DMS53 treated with DMSO at 0.1 percent for 48 hours (cell line): ENCODE data around the gene TTLL5.
"Not testable (repeated sequence)": the region's sequence is repeated elsewhere in the genome, so short reads cannot be mapped to it uniquely, and the experiment has no call there.

ENCODE experiments used
- DNase-seq: peaks from one replicate; lab custom pipeline; 2025; ENCODE audit not compliant: unreplicated experiment; lab: John Stamatoyannopoulos, UW

The TTLL5 gene

DNA sequence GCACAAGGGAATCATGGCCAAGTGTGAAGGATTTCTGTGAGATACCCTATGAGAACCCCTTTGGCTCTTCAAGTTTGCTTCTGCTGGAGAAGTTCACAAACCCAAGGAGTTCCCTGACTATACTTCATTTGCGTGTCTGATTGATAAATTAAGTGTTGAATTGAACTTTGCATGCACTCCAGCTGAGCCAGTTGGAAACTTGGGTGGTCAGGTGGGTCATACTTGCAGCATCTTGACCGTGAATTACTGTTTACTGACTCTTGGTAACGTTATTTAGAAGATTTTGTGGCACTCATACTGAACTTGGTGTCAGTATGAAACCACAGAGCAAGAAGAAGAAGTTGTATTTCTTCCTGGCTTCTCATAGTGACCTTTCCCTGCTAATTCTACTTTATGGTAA, 243.3 kb downstream of the TTLL5 start:
- no peak for DNase-seq

DNA sequence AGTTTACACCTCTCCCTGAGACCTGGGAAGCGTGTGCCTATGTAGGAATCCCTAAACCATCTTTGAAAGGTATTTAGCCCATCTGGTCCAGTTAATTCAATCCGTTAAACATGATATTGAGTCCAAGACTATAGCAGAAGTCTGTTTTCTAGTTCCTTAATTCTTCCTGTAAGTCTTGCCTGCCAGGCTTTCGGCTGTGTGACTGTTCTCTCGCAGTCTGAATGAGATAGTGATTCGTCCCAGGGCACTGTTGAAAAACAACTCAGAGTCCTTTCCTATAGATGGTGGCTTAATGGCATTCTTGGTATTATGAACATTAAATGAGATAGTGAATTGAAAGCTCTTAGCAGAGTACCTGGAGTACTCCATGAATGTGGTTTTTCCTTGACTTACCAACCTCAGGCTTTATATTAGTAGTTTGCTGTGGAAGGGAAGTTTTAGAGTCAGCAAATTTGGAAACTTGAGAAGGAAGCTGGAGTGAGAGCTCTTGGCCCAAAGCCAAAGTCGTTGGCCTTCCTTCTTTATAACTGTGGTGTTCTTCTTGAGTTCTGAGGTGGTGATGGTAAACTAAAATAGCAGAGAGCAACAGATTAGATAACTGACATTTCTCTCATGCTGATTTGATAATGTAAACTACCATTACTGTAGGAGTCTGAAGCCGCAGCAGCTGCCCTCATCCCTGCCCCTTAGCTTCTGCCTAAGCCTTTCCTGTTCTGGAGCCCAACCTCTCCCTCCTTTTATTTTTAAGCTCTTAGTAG, 244.3 kb downstream of the TTLL5 start:
- no peak for DNase-seq

- DNase-seq, result no peak
Observed at GRCh38 chr14:75906228-75906627, 245.2 kb downstream of the TTLL5 start.

- DNase-seq, result peak; percentile 3
Observed at GRCh38 chr14:75906680-75907280, 245.7 kb downstream of the TTLL5 start.

DNA sequence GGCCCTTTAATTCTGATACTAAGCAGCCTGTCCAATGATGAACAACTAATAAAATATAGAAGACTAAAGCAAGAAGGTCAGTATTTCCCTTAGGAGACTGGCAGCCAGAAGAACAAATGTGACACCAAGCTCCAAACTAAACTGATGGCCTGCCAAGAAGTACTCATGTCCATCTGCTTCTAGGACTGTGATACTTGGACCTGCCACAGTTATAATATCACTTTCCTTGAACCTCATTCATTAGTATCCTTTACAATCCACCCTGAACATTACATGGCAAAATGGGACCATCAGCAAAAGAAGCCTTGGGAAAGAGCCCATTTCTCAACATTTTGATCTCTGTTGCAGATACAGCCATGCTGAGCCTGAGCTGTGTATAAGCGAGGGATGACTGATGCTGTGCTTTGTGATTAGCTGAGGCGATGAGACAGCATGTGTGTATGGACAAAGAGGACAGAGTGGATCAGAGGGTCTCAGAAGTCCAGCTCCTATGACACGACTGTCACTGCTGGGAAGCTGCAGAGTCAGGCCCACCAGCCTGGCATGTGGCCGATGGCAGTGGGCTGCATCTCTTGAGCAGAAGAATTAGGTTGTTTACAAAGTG, 246.8 kb downstream of the TTLL5 start:
- DNase-seq, result no peak

DNA sequence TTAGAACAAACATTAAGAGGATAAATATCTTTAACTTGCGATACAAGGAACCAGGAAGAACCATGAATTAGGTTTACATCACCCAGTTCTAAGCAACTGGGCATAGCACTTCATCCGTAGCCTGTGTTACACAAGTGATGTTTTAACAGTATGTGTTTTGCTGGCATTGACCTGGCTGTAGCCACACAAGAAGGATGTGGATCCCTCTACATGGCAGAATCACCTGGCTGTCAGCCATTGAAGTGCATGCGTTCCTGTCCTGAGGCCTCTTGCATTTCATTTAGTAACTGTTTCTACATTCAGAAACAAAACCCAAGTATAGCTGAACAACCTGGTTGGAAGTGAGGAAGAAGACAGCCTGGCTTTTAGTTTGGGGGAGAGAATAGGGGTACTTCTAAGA, 248.6 kb downstream of the TTLL5 start:
- no peak for DNase-seq

- no peak for DNase-seq
Observed at GRCh38 chr14:75910048-75910447, 249.0 kb downstream of the TTLL5 start.

DNA sequence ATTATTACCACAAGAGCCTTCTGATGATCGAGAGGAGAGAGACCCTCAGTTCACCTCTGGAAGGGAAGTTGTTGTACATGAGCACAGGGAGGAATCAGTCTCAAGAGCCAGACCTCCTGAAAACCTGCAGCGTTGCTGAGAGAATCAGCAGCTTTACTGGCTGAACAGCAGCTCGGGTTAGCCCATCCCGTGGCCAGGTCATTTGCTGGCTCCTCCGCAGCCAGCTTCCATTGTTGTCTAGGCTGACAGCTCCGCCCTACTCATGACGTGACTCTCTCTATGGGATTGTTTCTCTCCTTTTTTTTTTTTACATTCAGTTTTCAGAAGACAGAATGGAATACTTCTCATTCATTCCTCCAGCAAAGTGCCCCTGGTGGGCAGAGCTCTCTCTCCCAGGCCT, 250.8 kb downstream of the TTLL5 start:
- DNase-seq, result no peak

DNA sequence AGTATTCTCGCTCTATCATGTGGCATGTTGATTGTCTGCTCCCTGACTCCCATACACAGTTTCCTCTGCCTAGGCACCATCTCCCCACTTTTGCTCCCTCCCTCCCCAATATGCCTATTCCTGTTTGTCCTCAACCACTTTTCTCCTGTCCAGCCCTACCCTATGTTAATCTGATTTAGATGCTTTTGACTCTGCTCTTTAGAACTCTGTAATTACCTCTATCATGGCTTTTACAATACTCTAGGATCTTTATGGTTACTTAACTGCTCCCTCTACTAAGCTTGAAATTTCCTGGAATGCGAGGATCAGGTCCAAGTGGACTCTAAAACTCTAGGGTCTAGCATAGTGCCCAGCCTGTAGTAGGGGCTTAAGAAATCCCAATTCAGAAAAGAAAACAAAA, 252.1 kb downstream of the TTLL5 start:
- no peak for DNase-seq

- no peak for DNase-seq
Observed at GRCh38 chr14:75915045-75915444, 254.0 kb downstream of the TTLL5 start.

- DNase-seq, result no peak
Observed at GRCh38 chr14:75917322-75917945, 256.4 kb downstream of the TTLL5 start.

DNA sequence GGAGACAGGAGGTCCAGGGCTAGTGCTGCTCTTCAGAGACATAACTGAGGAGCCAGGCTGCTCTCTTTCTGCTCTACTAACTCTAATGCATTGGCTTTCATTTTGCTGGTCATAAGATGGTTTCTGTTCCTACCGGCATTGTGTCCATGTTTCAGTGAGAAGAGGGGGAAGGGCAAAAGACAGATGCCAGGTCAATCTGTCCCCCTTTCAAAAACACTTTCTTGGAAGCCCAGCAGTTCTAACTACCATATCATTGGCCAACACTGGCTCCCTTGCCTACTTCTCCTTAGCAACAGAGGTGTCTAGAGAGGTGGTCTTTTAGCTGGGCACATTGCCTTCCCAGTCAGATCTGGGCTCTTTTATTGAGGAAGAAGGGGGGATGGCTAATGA, 256.9 kb downstream of the TTLL5 start:
- DNase-seq, result no peak

GRCh38 chr14:75920421-75920820, 259.4 kb downstream of the TTLL5 start:
- not testable (repeated sequence) for DNase-seq

DNA sequence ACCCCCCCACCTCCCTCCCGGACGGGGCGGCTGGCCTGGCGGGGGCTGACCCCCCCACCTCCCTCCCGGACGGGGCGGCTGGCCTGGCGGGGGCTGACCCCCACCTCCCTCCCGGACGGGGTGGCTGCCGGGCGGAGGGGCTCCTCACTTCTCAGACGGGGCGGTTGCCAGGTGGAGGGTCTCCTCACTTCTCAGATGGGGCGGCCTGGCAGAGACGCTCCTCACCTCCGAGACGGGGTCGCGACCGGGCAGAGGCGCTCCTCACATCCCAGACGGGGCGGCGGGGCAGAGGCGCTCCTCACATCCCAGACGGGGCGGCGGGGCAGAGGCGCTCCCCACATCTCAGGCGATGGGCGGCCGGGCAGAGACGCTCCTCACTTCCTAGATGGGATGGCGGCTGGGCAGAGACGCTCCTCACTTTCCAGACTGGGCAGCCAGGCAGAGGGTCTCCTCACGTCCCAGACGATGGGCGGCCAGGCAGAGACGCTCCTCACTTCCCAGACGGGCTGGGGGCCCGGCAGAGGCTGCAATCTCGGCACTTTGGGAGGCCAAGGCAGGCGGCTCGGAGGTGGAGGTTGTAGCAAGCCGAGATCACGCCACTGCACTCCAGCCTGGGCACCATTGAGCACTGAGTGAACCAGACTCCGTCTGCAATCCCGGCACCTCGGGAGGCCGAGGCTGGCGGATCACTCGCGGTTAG, 264.2 kb downstream of the TTLL5 start:
- not testable (repeated sequence) for DNase-seq

DNA sequence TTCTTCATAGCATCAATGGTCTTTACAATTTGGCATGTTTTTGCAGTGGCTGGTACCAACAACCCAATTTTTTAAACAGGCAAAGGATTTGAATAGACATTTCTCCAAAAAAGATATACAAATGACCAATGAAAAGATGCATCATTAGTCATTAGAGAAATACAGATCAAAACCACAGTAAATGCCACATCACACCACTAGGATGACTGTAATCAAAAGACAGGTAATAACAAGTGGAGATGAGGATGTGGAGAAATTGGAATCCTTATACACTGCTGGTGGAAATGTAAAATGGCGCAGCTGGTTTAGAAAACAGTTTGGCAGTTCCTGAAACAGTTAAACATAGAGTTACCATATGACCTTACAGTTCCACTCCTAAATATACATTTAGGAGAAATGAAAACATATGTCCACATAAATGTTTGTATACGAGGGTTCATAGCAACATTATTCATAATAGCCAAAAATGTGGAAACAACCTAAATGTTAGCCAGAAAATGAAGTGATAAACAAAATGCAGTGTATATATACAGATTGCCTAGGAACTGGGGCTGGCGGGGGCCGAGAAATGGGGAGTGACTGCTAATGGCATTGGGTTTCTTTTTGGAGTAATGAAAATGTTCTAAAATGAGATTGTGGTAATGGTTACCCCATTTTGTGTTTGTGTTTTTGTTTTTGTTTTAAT, 265.5 kb downstream of the TTLL5 start:
- DNase-seq, result no peak

DNA sequence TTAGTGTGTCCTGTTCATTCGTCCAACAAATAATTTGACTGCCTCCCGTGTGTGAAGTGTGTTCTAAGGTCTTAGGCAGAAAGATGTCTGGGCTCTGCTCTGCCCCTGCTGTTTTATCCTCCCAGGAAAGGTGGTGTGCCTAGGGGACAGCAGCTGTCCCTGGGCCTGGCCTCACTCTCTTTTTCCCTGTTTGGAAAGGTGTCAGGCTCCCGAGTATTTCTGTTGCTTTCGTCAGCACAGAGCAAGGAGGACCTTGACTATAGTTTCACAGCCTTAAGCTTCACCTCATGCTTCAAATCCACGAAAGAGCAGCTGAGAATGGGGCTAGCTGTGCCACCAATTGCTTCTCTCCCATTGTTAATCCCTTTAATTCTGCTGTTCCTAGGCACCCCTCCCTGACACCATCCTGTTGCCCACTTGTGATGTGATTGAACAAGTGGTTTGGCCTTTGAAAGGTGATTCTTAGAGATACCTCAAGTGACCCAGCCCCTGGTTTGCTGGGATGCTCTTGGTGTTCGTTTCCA, 266.6 kb downstream of the TTLL5 start:
- no peak for DNase-seq

GRCh38 chr14:75928690-75929181, 267.7 kb downstream of the TTLL5 start:
- no peak for DNase-seq

DNA sequence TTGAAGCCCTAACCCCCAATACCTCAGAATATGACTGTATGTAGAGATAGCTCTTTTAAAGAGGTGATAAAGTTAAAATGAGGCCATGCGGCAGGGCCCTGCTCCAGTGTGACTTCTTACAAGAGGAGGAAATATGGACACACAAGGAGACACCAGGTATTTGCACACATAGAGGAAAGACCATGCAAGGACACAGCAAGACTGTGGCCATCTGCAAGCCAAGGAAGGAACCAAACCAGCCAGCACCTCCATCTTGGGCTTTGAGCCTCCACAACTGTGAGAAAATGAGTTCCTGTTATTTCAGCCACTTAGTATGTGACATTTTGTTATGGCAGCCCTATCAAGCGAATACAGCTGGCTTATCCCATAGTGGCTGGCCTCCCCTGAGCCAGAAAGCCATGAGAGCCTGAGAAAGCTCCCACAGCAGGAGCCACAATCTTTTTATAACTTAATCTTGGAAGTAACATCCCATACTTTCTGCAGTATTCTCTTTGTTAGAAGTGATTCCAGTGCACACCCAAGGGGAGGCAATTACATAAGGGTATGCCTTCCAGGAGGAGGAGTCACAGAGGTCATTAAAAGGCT, 272.8 kb downstream of the TTLL5 start:
- DNase-seq, result no peak

DNA sequence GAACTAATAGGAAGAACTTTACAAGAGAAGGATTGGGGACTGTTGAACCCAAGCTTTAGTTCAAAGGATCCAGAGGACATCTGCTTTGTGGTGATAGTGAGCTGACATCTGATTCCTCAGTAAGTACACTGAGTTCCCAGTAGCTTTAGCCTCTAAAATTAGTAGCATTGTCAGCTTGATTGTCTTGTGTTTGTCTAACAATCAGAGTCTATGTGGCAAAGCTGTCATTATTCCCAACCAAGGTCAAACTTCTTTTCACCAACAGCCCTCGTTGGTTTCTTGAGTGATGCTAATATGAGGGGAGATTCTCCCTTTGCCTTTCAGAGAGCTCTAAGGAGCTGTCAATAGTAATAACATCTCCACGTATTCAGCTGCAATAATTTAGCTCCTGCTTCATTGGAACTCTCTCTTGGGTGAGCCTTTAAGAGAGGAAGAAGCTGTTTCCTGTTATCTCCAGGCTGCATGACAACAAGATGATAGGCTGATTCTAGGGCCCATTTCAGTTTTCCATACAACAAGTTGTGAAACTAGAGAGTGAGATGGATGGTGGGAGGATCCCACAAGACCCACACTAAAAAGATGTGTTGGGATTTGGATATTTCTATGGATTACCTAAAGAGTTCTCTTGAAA, 274.1 kb downstream of the TTLL5 start:
- no peak for DNase-seq

GRCh38 chr14:75939200-75939599, 278.2 kb downstream of the TTLL5 start:
- no peak for DNase-seq
